HG03095 (cell line): ENCODE data around the gene CHRD.
A peak's percentile ranks its signal among the peaks of the same experiment; 100 is the strongest.
"Not testable (repeated sequence)": the region's sequence is repeated elsewhere in the genome, so short reads cannot be mapped to it uniquely, and the experiment has no call there.

Experiments used
- ATAC-seq: cut with Tn5 transposase; IDR thresholded peaks from one replicate; pipeline ENCODE4 v1.9.1; 2021; ENCODE audit warnings: moderate library complexity; ENCODE audit not compliant: unreplicated experiment

The CHRD gene

GRCh38 chr3:184379358-184380184 is at the start of gene CHRD:
Gene CHRD (plus strand): TSS chr3:184380054. CDS start chr3:184380319, 265 bp downstream.
- ATAC-seq = no peak

- no peak for ATAC-seq
Observed at GRCh38 chr3:184332370-184333090, 47.3 kb upstream of the CHRD start.

- no peak for ATAC-seq
Observed at GRCh38 chr3:184333190-184333589, 46.7 kb upstream of the CHRD start.

- ATAC-seq = no peak
Observed at GRCh38 chr3:184333700-184334099, 46.2 kb upstream of the CHRD start.

GRCh38 chr3:184334470-184335158 is 45.2 kb upstream of the CHRD start:
- ATAC-seq = no peak

DNA sequence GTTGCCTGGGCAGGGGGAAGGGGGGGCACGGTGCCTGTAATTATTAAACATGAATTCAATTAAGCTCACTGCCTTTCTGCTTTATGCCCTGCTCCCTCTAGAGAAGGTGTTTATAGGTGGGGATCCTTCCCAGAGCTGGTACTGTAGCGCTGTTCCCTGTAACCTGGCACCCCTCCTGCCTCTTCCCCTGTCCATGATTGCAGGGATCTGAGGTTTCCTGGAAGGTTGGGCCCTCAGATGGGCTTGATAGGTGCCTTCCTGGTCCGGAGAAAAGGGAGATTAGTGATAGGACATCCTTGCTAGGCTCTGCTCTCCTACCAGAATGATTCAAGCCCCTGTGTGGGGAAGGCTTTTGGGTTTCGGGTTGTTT is 44.6 kb upstream of the CHRD start:
- ATAC-seq = no peak

GRCh38 chr3:184335661-184336546 is 44.0 kb upstream of the CHRD start:
- peak; percentile 83 for ATAC-seq

DNA sequence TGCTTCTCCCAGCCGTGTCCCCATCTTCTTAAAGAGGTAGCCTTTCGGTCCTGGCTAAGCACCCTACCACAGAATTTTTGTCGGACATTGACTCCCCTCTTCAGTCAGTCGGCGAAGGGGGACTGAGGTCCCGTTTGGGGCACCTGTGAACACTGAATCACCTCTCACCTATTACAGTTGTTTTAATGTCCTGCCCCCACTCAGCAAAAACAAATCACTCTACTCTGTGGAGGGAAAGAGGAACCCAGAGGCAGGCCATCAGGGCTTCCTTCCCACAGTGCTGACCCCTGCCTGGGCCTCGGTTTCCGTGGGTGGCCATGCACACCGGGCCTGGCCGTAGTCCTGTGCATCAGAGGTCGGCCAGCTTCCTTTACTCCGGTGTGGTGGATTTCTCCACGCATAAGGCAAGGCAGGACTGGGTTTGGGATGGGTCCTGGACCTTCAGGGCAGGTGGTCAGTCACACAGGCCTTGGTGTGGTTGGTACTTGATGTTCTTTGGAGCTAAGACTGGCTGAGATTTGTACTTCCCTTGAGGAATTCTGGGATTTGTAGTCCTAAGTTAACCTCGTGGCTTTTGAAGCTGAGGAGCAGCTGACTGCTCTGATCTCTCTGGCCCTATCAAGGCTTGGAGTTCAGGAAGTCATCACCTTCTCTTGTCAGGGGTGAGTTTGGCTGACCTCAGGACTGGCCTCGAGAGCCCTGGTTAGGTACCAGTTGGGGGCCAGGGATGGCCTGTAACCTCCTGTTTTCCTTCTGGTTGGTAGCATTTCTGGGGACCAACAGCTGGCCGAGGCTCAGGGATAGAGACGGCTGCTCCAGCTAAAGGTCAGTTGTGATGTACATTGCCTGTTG is 43.1 kb upstream of the CHRD start:
- no peak for ATAC-seq

- no peak for ATAC-seq
Observed at GRCh38 chr3:184337399-184337714, 42.5 kb upstream of the CHRD start, which contains the start of gene FAM131A. Gene FAM131A (plus strand): TSS chr3:184337600. CDS start chr3:184337631, 31 bp downstream.

GRCh38 chr3:184337981-184338380 is 41.9 kb upstream of the CHRD start:
- no peak for ATAC-seq

- ATAC-seq = no peak
Observed at GRCh38 chr3:184338511-184338945, 41.3 kb upstream of the CHRD start.

DNA sequence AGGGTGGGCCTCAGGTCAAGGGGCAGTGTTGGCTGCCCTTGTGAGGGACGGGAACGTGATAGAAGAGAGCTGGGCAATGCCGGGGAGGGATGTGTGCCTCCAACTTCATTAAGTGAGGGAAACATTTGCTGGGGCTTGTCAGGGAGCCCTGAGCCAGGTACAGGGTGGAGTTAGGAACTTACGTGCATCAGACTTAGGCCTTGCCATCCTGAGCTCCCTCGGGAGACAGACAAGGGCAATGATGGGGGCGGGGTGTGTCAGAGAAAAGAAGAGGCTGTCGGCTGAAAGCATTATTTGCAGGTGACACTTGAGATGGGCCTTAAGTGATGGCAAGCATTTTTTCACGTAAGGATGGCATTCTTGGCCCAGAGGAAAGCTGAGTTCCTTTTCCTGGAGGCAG is 40.9 kb upstream of the CHRD start:
- ATAC-seq = no peak

GRCh38 chr3:184339451-184340135 is 40.3 kb upstream of the CHRD start:
- not testable (repeated sequence) for ATAC-seq

- ATAC-seq = no peak
Observed at GRCh38 chr3:184341925-184342324, 37.9 kb upstream of the CHRD start.

DNA sequence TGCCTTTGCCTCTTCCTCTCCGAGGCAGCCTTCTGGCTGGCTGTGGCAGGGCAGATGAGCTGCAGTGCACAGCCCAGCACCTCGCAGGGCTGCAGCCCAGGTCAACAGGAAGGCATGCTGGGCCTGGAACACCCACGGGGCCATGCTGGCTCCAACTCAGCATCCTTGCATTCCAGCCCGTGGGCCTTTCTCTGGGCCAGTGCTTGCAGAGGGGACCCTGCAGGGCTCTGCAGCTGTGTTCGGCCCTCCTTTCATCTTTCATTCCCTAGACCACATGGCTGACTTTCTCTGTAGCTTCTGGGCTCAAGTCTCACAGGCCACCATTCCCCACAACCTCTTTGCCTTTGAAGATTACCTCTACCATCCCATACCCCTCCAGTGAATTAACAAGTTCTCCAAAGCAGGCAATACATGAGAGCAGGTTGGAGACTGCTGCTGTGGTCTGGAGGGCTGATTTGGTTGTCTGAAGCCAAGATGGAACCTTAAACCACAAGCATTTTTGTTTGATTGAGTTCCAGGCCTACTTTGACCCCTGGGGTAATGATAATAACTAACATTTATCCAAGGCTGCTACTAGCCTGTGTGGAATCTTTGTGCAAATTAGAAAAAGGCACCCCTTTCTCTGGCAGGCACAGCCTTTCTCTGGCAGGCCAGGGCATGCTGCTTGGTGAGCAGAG is 36.5 kb upstream of the CHRD start:
- no peak for ATAC-seq

DNA sequence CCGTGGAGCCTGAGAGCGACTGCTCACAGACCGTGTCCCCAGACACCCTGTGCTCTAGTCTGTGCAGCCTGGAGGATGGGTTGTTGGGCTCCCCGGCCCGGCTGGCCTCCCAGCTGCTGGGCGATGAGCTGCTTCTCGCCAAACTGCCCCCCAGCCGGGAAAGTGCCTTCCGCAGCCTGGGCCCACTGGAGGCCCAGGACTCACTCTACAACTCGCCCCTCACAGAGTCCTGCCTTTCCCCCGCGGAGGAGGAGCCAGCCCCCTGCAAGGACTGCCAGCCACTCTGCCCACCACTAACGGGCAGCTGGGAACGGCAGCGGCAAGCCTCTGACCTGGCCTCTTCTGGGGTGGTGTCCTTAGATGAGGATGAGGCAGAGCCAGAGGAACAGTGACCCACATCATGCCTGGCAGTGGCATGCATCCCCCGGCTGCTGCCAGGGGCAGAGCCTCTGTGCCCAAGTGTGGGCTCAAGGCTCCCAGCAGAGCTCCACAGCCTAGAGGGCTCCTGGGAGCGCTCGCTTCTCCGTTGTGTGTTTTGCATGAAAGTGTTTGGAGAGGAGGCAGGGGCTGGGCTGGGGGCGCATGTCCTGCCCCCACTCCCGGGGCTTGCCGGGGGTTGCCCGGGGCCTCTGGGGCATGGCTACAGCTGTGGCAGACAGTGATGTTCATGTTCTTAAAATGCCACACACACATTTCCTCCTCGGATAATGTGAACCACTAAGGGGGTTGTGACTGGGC is 35.1 kb upstream of the CHRD start:
- ATAC-seq = no peak

DNA sequence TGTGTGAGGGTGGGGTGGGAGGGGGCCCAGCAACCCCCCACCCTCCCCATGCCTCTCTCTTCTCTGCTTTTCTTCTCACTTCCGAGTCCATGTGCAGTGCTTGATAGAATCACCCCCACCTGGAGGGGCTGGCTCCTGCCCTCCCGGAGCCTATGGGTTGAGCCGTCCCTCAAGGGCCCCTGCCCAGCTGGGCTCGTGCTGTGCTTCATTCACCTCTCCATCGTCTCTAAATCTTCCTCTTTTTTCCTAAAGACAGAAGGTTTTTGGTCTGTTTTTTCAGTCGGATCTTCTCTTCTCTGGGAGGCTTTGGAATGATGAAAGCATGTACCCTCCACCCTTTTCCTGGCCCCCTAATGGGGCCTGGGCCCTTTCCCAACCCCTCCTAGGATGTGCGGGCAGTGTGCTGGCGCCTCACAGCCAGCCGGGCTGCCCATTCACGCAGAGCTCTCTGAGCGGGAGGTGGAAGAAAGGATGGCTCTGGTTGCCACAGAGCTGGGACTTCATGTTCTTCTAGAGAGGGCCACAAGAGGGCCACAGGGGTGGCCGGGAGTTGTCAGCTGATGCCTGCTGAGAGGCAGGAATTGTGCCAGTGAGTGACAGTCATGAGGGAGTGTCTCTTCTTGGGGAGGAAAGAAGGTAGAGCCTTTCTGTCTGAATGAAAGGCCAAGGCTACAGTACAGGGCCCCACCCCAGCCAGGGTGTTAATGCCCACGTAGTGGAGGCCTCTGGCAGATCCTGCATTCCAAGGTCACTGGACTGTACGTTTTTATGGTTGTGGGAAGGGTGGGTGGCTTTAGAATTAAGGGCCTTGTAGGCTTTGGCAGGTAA is 34.3 kb upstream of the CHRD start:
- ATAC-seq = no peak
